HG02884 (cell line): ENCODE measurements around the gene KCNAB1.
"Not testable (repeated sequence)": the region's sequence is repeated elsewhere in the genome, so short reads cannot be mapped to it uniquely, and the experiment has no call there.

Experiments used
- ATAC-seq: cut with Tn5 transposase; IDR thresholded peaks from one replicate; pipeline ENCODE4 v1.9.1; 2021; ENCODE audit warnings: mild to moderate bottlenecking, moderate library complexity; ENCODE audit not compliant: unreplicated experiment

Gene KCNAB1

GRCh38 chr3:156135921-156136638, 15.7 kb downstream of the KCNAB1 start:
- no peak for ATAC-seq

GRCh38 chr3:156137397-156137796, 17.0 kb downstream of the KCNAB1 start:
- not testable (repeated sequence) for ATAC-seq

- no peak for ATAC-seq
Measured at GRCh38 chr3:156140001-156140595, 19.7 kb downstream of the KCNAB1 start.

- no peak for ATAC-seq
Measured at GRCh38 chr3:156142702-156143101, 22.3 kb downstream of the KCNAB1 start.

- no peak for ATAC-seq
Measured at GRCh38 chr3:156143136-156143535, 22.8 kb downstream of the KCNAB1 start.

GRCh38 chr3:156144060-156144459, 23.7 kb downstream of the KCNAB1 start:
- no peak for ATAC-seq

- no peak for ATAC-seq
Measured at GRCh38 chr3:156145866-156146265, 25.5 kb downstream of the KCNAB1 start.

GRCh38 chr3:156148345-156148945, 28.1 kb downstream of the KCNAB1 start:
- no peak for ATAC-seq

GRCh38 chr3:156148946-156149381, 28.6 kb downstream of the KCNAB1 start:
- ATAC-seq: no peak

GRCh38 chr3:156149876-156150275, 29.5 kb downstream of the KCNAB1 start:
- ATAC-seq: no peak

GRCh38 chr3:156150434-156151066, 30.2 kb downstream of the KCNAB1 start:
- peak; percentile 40 for ATAC-seq

GRCh38 chr3:156151824-156152428, 31.5 kb downstream of the KCNAB1 start:
- ATAC-seq: peak; percentile 47

- ATAC-seq: no peak
Measured at GRCh38 chr3:156158656-156159295, 38.4 kb downstream of the KCNAB1 start.

GRCh38 chr3:156160647-156161046, 40.3 kb downstream of the KCNAB1 start:
- peak; percentile 83 for ATAC-seq

GRCh38 chr3:156161172-156161571, 40.8 kb downstream of the KCNAB1 start:
- peak; percentile 19 for ATAC-seq

- no peak for ATAC-seq
Measured at GRCh38 chr3:156163848-156164247, 43.5 kb downstream of the KCNAB1 start.

GRCh38 chr3:156166808-156167207, 46.4 kb downstream of the KCNAB1 start:
- no peak for ATAC-seq

- ATAC-seq: no peak
Measured at GRCh38 chr3:156170571-156170970, 50.2 kb downstream of the KCNAB1 start.

- no peak for ATAC-seq
Measured at GRCh38 chr3:156171281-156172267, 51.2 kb downstream of the KCNAB1 start.

GRCh38 chr3:156172536-156172935, 52.2 kb downstream of the KCNAB1 start:
- no peak for ATAC-seq
